Esophagus muscularis mucosa (tissue), 4 donors: ENCODE results near the gene LTB4R2. TPM values are rescaled to one million over a fixed set of nuclear protein-coding genes. Genes with fewer than 3 reads are reported as not detected.

ENCODE experiments used
- DNase-seq: peaks from one replicate; pipeline ENCODE4 v3.0.0-alpha.2; 2017; ENCODE audit errors: extremely low spot score
- H3K27ac ChIP-seq, 4 donors: fragments of 200-600 bp; sonication (generic); replicated peaks in 1 of 4; 1 replicate in 3 of 4; 2 replicates in 1 of 4; pipeline ENCODE4 v1.5.1; 2016 to 2019; ENCODE audit warnings: mild to moderate bottlenecking in 1 of 4
- H3K27me3 ChIP-seq, 4 donors: fragments of 200-600 bp; sonication (generic); one replicate each; pipeline versions ENCODE4 v1.5.1 to v1.6.0; 2016 to 2019
- H3K36me3 ChIP-seq, 4 donors: fragments of 200-600 bp; sonication (generic); one replicate each; pipeline ENCODE4 v1.5.1; 2016 to 2019
- H3K4me1 ChIP-seq, 4 donors: fragments of 200-600 bp; sonication (generic); one replicate each; pipeline ENCODE4 v1.5.1; 2016 to 2019
- H3K4me3 ChIP-seq, 4 donors: fragments of 200-600 bp; sonication (generic); 1 replicate in 2 of 4; 2 replicates in 2 of 4; pipeline ENCODE4 v1.5.1; 2016 to 2019; ENCODE audit warnings: mild to moderate bottlenecking in 4 of 4, moderate library complexity in 1 of 4
- H3K9me3 ChIP-seq, 4 donors: fragments of 200-600 bp; sonication (generic); 1 replicate in 3 of 4; 2 replicates in 1 of 4; pipeline ENCODE4 v1.5.1; 2016 to 2019
- CTCF ChIP-seq, 3 experiments: fragments of 200-600 bp in 2 of 3; fragments of 450-650 bp in 1 of 3; sonication (generic) in 2 of 3; IDR thresholded peaks; one replicate each; pipeline ENCODE4 v1.5.1; 2017 to 2019; ENCODE audit warnings: antibody characterized with exemption in 3 of 3, mild to moderate bottlenecking in 2 of 3, moderate library complexity in 1 of 3
- EP300 ChIP-seq: sonication (generic); formaldehyde crosslinking; IDR thresholded peaks from one replicate; pipeline ENCODE4 v1.6.1; 2017; ENCODE audit warnings: antibody characterized with exemption
- POLR2A ChIP-seq: fragments of 450-650 bp; IDR thresholded peaks from one replicate; pipeline ENCODE4 v1.6.1; 2017; ENCODE audit warnings: antibody characterized with exemption, moderate library complexity, mild to moderate bottlenecking, low read depth
- POLR2AphosphoS5 ChIP-seq, 2 donors: sonication (generic); formaldehyde crosslinking; IDR thresholded peaks; one replicate each; pipeline ENCODE4 v1.6.1; 2017; ENCODE audit warnings: antibody characterized with exemption in 2 of 2
- WGBS: methylation state at CpG from one replicate; pipeline ENCODE4 v1.1.5; 2018; 5-methylcytosine and 5-hydroxymethylcytosine counted together
- intact Hi-C: fragments of 100-400 bp; cut with DNase I; formaldehyde crosslinking; loops from one replicate; pipeline ENCODE4 v1.15.1; 2023
- total RNA-seq, 4 donors: library from RNA; depleted of rRNA; stranded (reverse); fragments of >200 nt; gene quantifications; one replicate each; pipeline versions ENCODE4 v1.1.0 to v1.2.1, GENCODE V29; 2016

Gene LTB4R2
- total RNA-seq, 4 donors from 2014 or later, result 1.7 to 3.7 (median 2.4) TPM

- TF ChIP-seq EP300, result no peak
- TF ChIP-seq POLR2AphosphoS5 (IDR thresholded peaks at IDR 0.05), result no peak
- no peak for TF ChIP-seq CTCF (IDR thresholded peaks at IDR 0.05)
- TF ChIP-seq POLR2A, result no peak
- peaks cover 0 to 71% (median 5%) of the 10 kb centered on the region in 4 donors for H3K36me3 ChIP-seq
- H3K27me3 ChIP-seq, result peaks cover 0 to 32% (median 9%) of the 10 kb centered on the region in 4 donors
- WGBS, result 54% methylated on average over 6 of the region's 10 CpGs
- no peaks in the 10 kb centered on the region for H3K9me3 ChIP-seq
- H3K27ac ChIP-seq, result no peak overlapping the region
- H3K4me3 ChIP-seq, result no peak overlapping the region
- intact Hi-C loops, result no loop called here
- no peak for DNase-seq
- peaks cover 0 to 6% (median 0%) of the 10 kb centered on the region in 4 donors for H3K4me1 ChIP-seq
Observed at GRCh38 chr14:24322672-24323071, 12.7 kb downstream of the LTB4R2 start.

GRCh38 chr14:24323341-24323740 lies 13.4 kb downstream of the LTB4R2 start:
- no peak overlapping the region for H3K27ac ChIP-seq
- peaks cover 0 to 25% (median 8%) of the 10 kb centered on the region in 4 donors for H3K27me3 ChIP-seq
- DNase-seq, result no peak
- no peak overlapping the region for H3K4me3 ChIP-seq
- 34% methylated on average over 3 of the region's 3 CpGs for WGBS
- peaks cover 0 to 5% (median 0%) of the 10 kb centered on the region in 4 donors for H3K4me1 ChIP-seq
- H3K9me3 ChIP-seq, result no peaks in the 10 kb centered on the region
- no peak for TF ChIP-seq POLR2A
- TF ChIP-seq CTCF (IDR thresholded peaks at IDR 0.05), result no peak
- no peak for TF ChIP-seq EP300
- no peak for TF ChIP-seq POLR2AphosphoS5 (IDR thresholded peaks at IDR 0.05)
- H3K36me3 ChIP-seq, result peaks cover 0 to 71% (median 5%) of the 10 kb centered on the region in 4 donors
- intact Hi-C loops, result no loop called here

- intact Hi-C loops, result no loop called here
- DNase-seq, result no peak
- WGBS, result 79% methylated on average over 4 of the region's 6 CpGs
- Histone ChIP-seq H3K36me3 (peaks cover 0 to 72% (median 5%) of the 10 kb centered on the region in 4 donors), H3K9me3 (no peaks in the 10 kb centered on the region), H3K4me1 (peaks cover 0 to 5% (median 2%) of the 10 kb centered on the region in 4 donors), H3K4me3 (no peak overlapping the region), H3K27me3 (peaks cover 0 to 18% (median 5%) of the 10 kb centered on the region in 4 donors), H3K27ac (no peak overlapping the region)
- TF ChIP-seq POLR2AphosphoS5 (IDR thresholded peaks at IDR 0.05) (no peak), CTCF (IDR thresholded peaks at IDR 0.05) (no peak), POLR2A (no peak), EP300 (no peak)
Observed at GRCh38 chr14:24324024-24324423, 14.1 kb downstream of the LTB4R2 start.

- Histone ChIP-seq H3K9me3 (no peaks in the 10 kb centered on the region), H3K27me3 (peaks cover 0 to 8% (median 0%) of the 10 kb centered on the region in 4 donors), H3K36me3 (peaks cover 0 to 69% (median 5%) of the 10 kb centered on the region in 4 donors), H3K4me3 (no peak overlapping the region), H3K27ac (no peak overlapping the region), H3K4me1 (peaks cover 0 to 9% (median 2%) of the 10 kb centered on the region in 4 donors)
- intact Hi-C loops, result no loop called here
- 85% methylated on average over 5 of the region's 5 CpGs for WGBS
- TF ChIP-seq POLR2A (no peak), EP300 (no peak), POLR2AphosphoS5 (IDR thresholded peaks at IDR 0.05) (no peak), CTCF (IDR thresholded peaks at IDR 0.05) (no peak)
- no peak for DNase-seq
Observed at GRCh38 chr14:24325041-24325530, 15.1 kb downstream of the LTB4R2 start.

- Histone ChIP-seq H3K4me1 (peaks cover 0 to 9% (median 2%) of the 10 kb centered on the region in 4 donors), H3K27ac (no peak overlapping the region), H3K27me3 (no peaks in the 10 kb centered on the region), H3K4me3 (no peak overlapping the region), H3K36me3 (peaks cover 0 to 66% (median 5%) of the 10 kb centered on the region in 4 donors), H3K9me3 (no peaks in the 10 kb centered on the region)
- TF ChIP-seq POLR2A (no peak), CTCF (IDR thresholded peaks at IDR 0.05) (no peak), EP300 (no peak), POLR2AphosphoS5 (IDR thresholded peaks at IDR 0.05) (no peak)
- intact Hi-C loops, result no loop called here
- DNase-seq, result no peak
- 91% methylated on average over 4 of the region's 9 CpGs for WGBS
Observed at GRCh38 chr14:24325963-24326362, 16.0 kb downstream of the LTB4R2 start.
